ENCODE results near the gene ILF3. TPM values are rescaled to one million over a fixed set of nuclear protein-coding genes. Genes with fewer than 3 reads are reported as not detected.

ILF3 gene
- total and polyA plus RNA-seq, 12 donors = 75.0 to 254 (median 184) TPM

GRCh38 chr19:10641248-10641647 lies 12.9 kb upstream of the ILF3 start:
- Histone ChIP-seq H3K27ac (no peak overlapping the region), H3K9me3 (replicated peaks in 1 of 3) (no peaks in the 10 kb centered on the region), H3K27me3 (no peaks in the 10 kb centered on the region), H3K4me3 (no peak overlapping the region), H3K36me3 (replicated peaks in 1 of 2) (peaks cover 0 to 47% of the 10 kb centered on the region in 2 donors), H3K4me1 (replicated peaks in 1 of 2) (peaks cover 0 to 6% of the 10 kb centered on the region in 2 donors)
- WGBS, 4 donors = 81 to 83% (median 82%) methylated on average over 4 of the region's 4 CpGs
- no peak for DNase-seq
- intact Hi-C loops (cut with DNase I) = loop anchor here in 1 of 2 donors (5.0 kb wide), 1 partner anchor 59 kb away; no protein-coding TSS in a partner anchor
- no peak for TF ChIP-seq POLR2A (IDR thresholded peaks at IDR 0.05)
- TF ChIP-seq, protein P1, sequence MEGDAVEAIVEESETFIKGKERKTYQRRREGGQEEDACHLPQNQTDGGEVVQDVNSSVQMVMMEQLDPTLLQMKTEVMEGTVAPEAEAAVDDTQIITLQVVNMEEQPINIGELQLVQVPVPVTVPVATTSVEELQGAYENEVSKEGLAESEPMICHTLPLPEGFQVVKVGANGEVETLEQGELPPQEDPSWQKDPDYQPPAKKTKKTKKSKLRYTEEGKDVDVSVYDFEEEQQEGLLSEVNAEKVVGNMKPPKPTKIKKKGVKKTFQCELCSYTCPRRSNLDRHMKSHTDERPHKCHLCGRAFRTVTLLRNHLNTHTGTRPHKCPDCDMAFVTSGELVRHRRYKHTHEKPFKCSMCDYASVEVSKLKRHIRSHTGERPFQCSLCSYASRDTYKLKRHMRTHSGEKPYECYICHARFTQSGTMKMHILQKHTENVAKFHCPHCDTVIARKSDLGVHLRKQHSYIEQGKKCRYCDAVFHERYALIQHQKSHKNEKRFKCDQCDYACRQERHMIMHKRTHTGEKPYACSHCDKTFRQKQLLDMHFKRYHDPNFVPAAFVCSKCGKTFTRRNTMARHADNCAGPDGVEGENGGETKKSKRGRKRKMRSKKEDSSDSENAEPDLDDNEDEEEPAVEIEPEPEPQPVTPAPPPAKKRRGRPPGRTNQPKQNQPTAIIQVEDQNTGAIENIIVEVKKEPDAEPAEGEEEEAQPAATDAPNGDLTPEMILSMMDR (IDR thresholded peaks at IDR 0.05) = no peak

GRCh38 chr19:10642473-10643171 lies 11.5 kb upstream of the ILF3 start:
- intact Hi-C loops (cut with DNase I) = loop anchor here (2.0 to 5.0 kb wide), 2 partner anchors 60 to 62 kb away; no protein-coding TSS in a partner anchor
- Histone ChIP-seq H3K27me3 (no peaks in the 10 kb centered on the region), H3K4me1 (replicated peaks in 1 of 2) (peaks cover 0 to 6% of the 10 kb centered on the region in 2 donors), H3K4me3 (no peak overlapping the region), H3K9me3 (replicated peaks in 1 of 3) (no peaks in the 10 kb centered on the region), H3K36me3 (replicated peaks in 1 of 2) (peaks cover 0 to 33% of the 10 kb centered on the region in 2 donors), H3K27ac (no peak overlapping the region)
- WGBS, 4 donors = 69 to 83% (median 81%) methylated on average over 21 to 25 of the region's 25 CpGs
- no peak for DNase-seq
- no peak for TF ChIP-seq POLR2A (IDR thresholded peaks at IDR 0.05)
- TF ChIP-seq, protein P1 (IDR thresholded peaks at IDR 0.05) = no peak

GRCh38 chr19:10643172-10643967 lies 10.8 kb upstream of the ILF3 start:
- Histone ChIP-seq H3K27me3 (no peaks in the 10 kb centered on the region), H3K4me1 (replicated peaks in 1 of 2) (peaks cover 0 to 6% of the 10 kb centered on the region in 2 donors), H3K9me3 (replicated peaks in 1 of 3) (no peaks in the 10 kb centered on the region), H3K36me3 (replicated peaks in 1 of 2) (peaks cover 0 to 26% of the 10 kb centered on the region in 2 donors), H3K4me3 (no peak overlapping the region), H3K27ac (peak overlapping the region in 1 of 5 donors; percentile 31)
- intact Hi-C loops (cut with DNase I) = loop anchor here (2.0 to 5.0 kb wide), 2 partner anchors 61 to 63 kb away; no protein-coding TSS in a partner anchor
- 68 to 83% (median 72%) methylated on average over 20 to 21 of the region's 21 CpGs for WGBS, 4 donors
- no peak for TF ChIP-seq POLR2A (IDR thresholded peaks at IDR 0.05)
- TF ChIP-seq, protein P1 (IDR thresholded peaks at IDR 0.05) = no peak
- DNase-seq = no peak

DNA sequence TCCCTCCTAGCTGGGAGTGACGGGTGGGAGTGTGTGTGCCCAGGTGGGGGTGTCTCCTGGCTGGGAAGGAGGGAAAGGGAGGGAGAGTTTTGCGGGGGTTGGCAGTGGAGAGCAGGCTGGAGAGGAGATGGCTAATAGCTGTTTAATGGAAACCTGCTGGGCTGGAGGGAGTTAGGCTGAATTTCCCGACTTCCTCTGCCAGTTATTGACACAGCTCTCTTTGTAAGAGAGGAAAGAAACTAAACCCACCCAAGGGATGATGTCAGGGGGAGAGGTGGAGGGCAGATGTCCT lies 10.2 kb upstream of the ILF3 start:
- DNase-seq = no peak
- TF ChIP-seq POLR2A (IDR thresholded peaks at IDR 0.05) = no peak
- TF ChIP-seq, protein P1 (IDR thresholded peaks at IDR 0.05) = no peak
- H3K9me3 ChIP-seq (replicated peaks in 1 of 3) = no peaks in the 10 kb centered on the region
- H3K27ac ChIP-seq = peak overlapping the region in 1 of 5 donors; percentile 31
- H3K4me1 ChIP-seq (replicated peaks in 1 of 2) = peaks cover 0 to 6% of the 10 kb centered on the region in 2 donors
- no peaks in the 10 kb centered on the region for H3K27me3 ChIP-seq
- H3K36me3 ChIP-seq (replicated peaks in 1 of 2) = peaks cover 0 to 20% of the 10 kb centered on the region in 2 donors
- no peak overlapping the region for H3K4me3 ChIP-seq
- WGBS, 4 donors = 62 to 88% (median 67%) methylated on average over 3 of the region's 3 CpGs
- intact Hi-C loops (cut with DNase I) = loop anchor here (2.0 to 5.0 kb wide), 2 partner anchors 62 to 63 kb away; no protein-coding TSS in a partner anchor

Measured in adrenal gland (tissue), 12 donors.